SJCRH30 (cell line): ENCODE results near the gene UBAC2. TPM values are rescaled to one million over a fixed set of nuclear protein-coding genes. Genes with fewer than 3 reads are reported as not detected.

Source experiments
- DNase-seq, 2 experiments: peaks; one replicate each; pipeline ENCODE4 v3.0.0-alpha.2; 2015 to 2020
- H3K27ac ChIP-seq: fragments of 250-450 bp; sonication (Bioruptor Pico); 2 replicates; pipeline ENCODE4 v1.5.1; 2020; ENCODE audit warnings: mild to moderate bottlenecking, moderate library complexity
- H3K27me3 ChIP-seq: fragments of 250-450 bp; sonication (Bioruptor Pico); 2 replicates; pipeline ENCODE4 v1.5.1; 2020; ENCODE audit warnings: mild to moderate bottlenecking, moderate library complexity
- H3K36me3 ChIP-seq: fragments of 250-450 bp; sonication (Bioruptor Pico); 2 replicates; pipeline ENCODE4 v1.5.1; 2020; ENCODE audit warnings: mild to moderate bottlenecking, moderate library complexity
- H3K4me1 ChIP-seq: fragments of 250-450 bp; sonication (Bioruptor Pico); 2 replicates; pipeline ENCODE4 v1.5.1; 2020; ENCODE audit warnings: mild to moderate bottlenecking, moderate library complexity
- H3K4me3 ChIP-seq: fragments of 250-450 bp; sonication (Bioruptor Pico); 2 replicates; pipeline ENCODE4 v1.5.1; 2020; ENCODE audit warnings: mild to moderate bottlenecking, moderate library complexity
- H3K9me3 ChIP-seq: fragments of 250-450 bp; sonication (Bioruptor Pico); replicated peaks from 2 replicates; pipeline ENCODE4 v1.5.1; 2020; ENCODE audit warnings: mild to moderate bottlenecking, moderate library complexity
- total RNA-seq: library from RNA; depleted of rRNA; stranded (reverse); fragments of >200 nt; shearing (Covaris generic); gene quantifications from 2 replicates; pipeline ENCODE4 v1.2.3, GENCODE V29; 2014

UBAC2 gene
- total RNA-seq, 1 experiment from 2014 or later, result 55.6 TPM

DNA sequence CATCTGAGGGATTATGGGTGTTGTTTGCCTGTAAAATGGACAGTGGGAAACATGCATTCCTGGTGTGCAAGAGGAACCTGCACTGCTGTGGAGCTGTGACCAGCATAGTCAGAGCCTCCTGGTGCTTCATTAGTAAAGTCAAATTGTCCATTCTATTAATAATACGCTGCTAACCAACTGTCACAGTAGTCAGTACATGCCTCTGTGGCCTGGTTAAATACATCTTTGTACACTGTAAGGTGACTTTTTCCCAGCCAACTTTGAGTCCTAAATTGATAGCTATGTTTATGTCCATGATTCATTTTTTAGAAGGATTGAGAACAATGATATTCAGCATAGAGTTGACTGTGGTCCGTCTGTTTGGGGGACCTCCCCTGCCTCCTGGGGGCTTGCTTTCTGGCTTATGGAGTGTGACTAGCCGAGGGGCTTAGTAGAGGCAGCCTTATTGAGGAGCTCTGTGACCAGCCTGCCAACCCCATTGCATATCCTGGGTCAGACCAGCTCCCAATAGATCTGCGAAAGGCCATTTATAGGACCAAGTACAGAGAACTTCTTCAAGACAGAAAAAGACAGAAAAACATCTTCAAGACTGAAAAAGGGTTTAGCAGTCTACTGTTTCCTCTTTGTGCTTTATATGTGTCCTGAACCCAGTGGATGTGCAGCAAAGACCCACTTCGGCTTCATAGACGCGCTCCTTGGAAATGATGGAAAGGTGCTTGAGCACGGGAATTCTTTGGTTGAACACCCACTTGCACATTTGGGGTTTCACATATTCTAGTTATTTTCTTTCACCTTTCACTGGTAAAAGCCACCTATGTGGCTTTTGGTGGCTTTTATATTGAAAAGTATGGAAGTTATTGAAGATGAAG is 102.2 kb downstream of the UBAC2 start:
- no peaks in the 10 kb centered on the region for H3K27me3 ChIP-seq
- H3K4me1 ChIP-seq, result peaks cover 2% of the 10 kb centered on the region
- no peak overlapping the region for H3K27ac ChIP-seq
- no peak for DNase-seq
- H3K36me3 ChIP-seq, result no peaks in the 10 kb centered on the region
- no peak overlapping the region for H3K4me3 ChIP-seq
- H3K9me3 ChIP-seq, result no peaks in the 10 kb centered on the region

DNA sequence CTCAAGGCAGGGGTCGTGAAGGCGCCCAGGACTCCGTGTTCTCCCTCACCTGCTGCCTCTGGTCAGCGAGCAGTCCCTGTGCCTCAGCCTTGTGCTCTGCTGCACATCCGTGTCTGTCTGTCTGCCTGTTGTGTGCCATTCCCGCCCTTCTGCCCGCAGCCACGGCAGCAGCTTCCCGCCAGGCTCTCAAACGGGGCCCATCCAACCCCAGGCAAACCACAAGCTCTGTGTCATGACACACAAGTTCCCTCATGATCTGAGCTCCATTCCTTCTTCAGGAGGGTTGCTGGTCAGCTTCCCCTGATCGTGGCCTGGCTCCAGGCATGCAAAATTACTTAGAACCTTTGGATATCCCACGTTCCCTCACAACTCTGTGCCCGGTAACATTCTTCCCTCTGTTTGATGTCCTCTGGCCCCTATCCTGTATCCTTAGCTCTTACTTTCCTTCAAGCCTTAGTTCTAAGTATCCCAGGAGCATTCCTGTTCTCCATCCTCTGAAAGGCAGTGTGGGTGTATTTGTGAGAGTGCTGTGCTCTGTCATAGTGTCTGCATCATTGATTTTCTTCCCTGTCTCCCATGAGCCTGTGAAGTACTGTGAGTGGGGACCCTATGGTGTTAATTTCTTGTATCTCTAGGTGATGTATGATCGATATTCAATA is 103.3 kb downstream of the UBAC2 start:
- H3K4me3 ChIP-seq, result no peak overlapping the region
- no peaks in the 10 kb centered on the region for H3K27me3 ChIP-seq
- H3K9me3 ChIP-seq, result no peaks in the 10 kb centered on the region
- H3K27ac ChIP-seq, result no peak overlapping the region
- H3K36me3 ChIP-seq, result no peaks in the 10 kb centered on the region
- DNase-seq, result no peak
- peaks cover 2% of the 10 kb centered on the region for H3K4me1 ChIP-seq

DNA sequence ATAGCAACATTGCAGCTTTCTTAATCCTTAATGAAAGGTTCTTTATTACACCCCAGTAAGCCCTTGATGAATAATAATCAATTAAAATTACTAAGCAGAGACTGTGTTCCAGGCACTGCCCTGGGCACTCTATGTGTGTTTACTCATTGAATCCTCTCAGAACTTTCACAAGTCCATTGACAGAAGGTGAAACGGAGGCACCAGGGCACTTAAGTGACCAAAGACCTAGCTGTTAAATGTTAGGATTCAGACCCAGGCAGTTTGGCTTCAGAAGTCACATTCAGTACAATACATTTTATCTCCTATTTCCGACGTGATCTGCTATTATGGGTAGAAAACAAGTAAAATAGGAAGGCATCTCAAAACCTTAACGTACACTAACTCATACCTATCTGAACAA is 103.9 kb downstream of the UBAC2 start:
- H3K9me3 ChIP-seq, result no peaks in the 10 kb centered on the region
- H3K4me1 ChIP-seq, result peaks cover 2% of the 10 kb centered on the region
- H3K27me3 ChIP-seq, result no peaks in the 10 kb centered on the region
- no peaks in the 10 kb centered on the region for H3K36me3 ChIP-seq
- no peak overlapping the region for H3K27ac ChIP-seq
- H3K4me3 ChIP-seq, result no peak overlapping the region
- DNase-seq, result no peak

DNA sequence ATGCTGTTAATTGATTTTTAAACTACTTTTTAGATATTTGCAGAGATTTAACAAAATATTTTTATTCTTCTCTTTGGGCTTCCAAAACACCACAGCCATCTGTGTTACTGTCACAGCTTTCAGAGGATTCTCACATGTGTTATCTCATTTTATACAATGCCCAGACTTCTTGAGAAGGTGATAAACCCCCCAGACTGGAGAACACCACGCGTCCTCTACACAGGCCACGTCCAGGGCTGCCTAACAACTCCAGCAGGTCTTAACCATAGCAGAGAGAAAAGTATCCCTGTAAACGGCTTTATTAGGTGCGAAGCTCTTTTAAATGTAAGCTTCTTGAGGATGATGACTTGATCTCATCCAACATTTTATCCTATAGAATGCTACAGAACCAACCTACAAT is 104.5 kb downstream of the UBAC2 start:
- peaks cover 2% of the 10 kb centered on the region; the same call in 1 of the 2 replicates for H3K4me1 ChIP-seq
- H3K27ac ChIP-seq, result no peak overlapping the region
- no peak overlapping the region for H3K4me3 ChIP-seq
- no peak for DNase-seq
- no peaks in the 10 kb centered on the region for H3K9me3 ChIP-seq
- no peaks in the 10 kb centered on the region for H3K36me3 ChIP-seq
- no peaks in the 10 kb centered on the region for H3K27me3 ChIP-seq

DNA sequence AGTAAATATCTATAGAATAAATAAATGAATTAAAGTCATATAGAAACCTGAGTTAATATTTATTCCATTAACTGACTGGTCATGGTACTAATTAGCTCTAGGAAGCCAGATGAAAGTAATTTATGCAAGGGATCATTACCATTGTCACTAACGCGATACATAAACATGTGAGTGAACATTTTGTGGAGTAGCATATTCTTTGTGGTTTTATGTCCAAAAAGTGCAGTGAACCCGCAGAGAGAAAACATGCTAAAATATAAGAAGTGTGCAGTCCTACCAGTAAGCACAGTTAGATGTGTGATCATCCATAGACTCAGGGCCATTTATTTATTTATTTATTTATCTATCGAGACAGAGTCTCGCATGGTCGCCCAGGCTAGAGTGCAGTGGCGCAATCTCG is 104.9 kb downstream of the UBAC2 start:
- Histone ChIP-seq H3K4me3 (no peak overlapping the region), H3K36me3 (no peaks in the 10 kb centered on the region), H3K27me3 (no peaks in the 10 kb centered on the region), H3K4me1 (peaks cover 2% of the 10 kb centered on the region; the same call in 1 of the 2 replicates), H3K9me3 (no peaks in the 10 kb centered on the region), H3K27ac (no peak overlapping the region)
- DNase-seq, result no peak

DNA sequence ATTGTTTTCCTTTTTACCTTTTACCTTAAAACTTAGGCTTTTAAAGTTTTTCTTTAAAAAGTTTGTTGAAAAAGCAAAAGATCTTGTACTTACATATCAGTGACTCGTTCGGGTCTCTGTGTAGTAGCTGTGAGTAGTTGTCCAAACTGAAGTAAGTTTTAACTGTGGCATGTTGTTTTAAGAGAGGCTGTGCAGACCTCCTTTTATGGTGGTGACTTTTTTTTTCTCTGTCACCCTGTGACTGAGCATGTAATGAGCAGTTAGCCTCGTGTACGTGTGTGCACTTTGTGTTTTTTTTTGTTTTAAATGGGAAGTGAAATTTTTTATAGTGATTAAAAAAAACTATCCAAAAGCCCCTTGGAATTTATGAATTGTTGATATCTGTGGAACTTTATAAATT is 106.6 kb downstream of the UBAC2 start, which contains the start of gene GPR183:
Gene GPR183 (minus strand): TSS at position 153 of the 400 bp plus-strand sequence. CDS start 11,254 bp downstream, outside the sequence.
- Histone ChIP-seq H3K4me3 (no peak within 1 kb of the TSS), H3K9me3 (no peaks in the 10 kb centered on the region), H3K27ac (no peak within 1 kb of the TSS), H3K27me3 (no peaks in the 10 kb centered on the region), H3K4me1 (peaks cover 2% of the 10 kb centered on the region; the same call in 1 of the 2 replicates), H3K36me3 (no peaks in the 10 kb centered on the region)
- DNase-seq, result no peak

DNA sequence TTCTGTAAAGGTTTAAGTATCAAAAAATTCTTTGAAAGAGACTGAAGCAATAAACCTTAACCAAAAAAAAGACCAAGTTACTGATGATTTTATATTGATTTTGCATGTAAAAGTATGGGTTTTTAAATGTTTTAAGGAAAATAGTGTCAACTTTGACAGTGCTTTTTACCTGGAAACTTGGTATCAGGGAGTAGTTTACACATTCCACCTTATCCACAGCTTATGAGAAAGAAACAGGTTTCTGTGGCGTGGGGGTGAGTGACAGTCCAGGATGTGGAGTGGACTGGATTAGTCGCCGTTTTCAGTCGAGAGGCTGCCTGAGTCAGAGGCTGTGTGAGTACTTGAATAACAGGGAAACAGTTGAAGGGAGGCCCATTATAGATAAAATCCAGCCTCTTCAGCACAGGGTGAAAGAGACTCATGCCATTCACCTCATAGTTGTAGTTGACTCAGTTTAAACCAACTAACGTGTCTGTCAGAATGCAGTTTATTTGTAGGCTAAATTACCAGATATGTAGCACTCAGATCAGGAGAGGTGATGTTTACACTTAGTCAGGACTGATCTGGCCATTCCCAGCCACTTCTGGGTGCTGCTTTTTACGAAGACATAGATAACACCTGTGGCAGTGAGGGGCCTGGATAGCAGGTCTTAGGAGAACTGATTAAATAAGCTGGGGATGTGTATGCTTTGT is 107.1 kb downstream of the UBAC2 start:
- no peaks in the 10 kb centered on the region for H3K27me3 ChIP-seq
- H3K4me3 ChIP-seq, result no peak overlapping the region
- peaks cover 2% of the 10 kb centered on the region; the same call in 1 of the 2 replicates for H3K4me1 ChIP-seq
- peak; percentile 23 to 30 for DNase-seq
- no peaks in the 10 kb centered on the region for H3K36me3 ChIP-seq
- H3K9me3 ChIP-seq, result no peaks in the 10 kb centered on the region
- H3K27ac ChIP-seq, result no peak overlapping the region

DNA sequence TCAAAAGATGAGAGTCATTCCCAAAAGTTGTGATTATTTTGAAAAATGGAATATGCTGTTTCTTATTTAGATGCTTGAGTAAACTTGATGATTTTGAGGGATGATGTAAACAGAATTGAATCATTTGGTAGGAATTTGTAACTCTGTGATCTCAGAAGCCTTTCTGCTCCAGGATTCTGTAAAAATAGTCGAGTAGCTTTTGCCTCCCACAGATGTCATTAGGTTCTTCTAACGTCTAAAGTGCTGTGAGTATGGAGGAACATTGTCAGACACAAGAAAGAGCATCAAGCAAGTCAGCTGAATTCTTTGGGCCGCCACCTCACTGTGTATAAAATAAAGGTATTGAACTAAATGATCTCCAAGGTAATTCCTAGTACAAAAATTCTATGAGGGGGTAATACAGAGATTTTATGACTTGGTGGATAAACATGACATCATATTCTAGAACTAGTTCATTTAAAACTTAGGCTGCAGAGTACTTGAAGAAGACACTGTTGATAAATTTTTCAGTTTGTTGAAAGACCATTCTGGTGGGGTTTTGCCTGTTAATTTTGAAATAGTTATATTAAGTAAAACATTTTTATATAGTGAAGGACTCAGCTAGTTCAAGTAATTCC is 107.9 kb downstream of the UBAC2 start:
- Histone ChIP-seq H3K4me1 (peaks cover 2% of the 10 kb centered on the region; the same call in 1 of the 2 replicates), H3K27ac (no peak overlapping the region)
- DNase-seq, result no peak

DNA sequence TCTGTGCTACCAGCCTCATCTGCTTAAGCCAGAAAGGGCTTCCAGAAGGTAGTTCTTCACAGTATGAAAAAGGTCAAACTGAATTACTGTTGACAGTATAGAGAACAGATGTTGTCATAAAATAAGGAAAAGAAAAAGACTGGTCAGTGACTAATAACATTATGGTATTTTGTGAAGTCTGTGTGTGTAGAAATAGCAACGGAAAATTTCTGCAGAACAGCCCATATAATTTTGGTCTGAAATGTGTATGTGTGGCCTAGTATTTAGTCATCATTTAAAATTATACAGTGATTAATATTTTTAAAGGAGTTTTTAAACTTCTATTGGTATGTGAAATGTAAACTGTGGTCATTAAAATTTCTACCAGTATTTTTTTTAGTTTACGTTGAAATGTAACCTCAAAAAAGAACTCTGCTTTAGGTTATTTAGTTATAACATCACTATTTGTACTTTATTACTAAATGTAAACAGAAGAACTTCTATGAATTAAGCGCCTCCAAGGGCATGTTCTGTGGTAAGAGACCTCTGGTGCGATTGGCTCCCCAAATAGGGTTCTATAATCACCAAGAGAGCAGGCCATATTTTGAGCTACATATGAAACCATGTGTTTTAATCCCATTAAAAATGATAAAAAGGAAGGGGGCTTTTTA is 109.9 kb downstream of the UBAC2 start:
- no peak overlapping the region; the same call in 1 of the 2 replicates for H3K27ac ChIP-seq
- H3K4me1 ChIP-seq, result peaks cover 2% of the 10 kb centered on the region; the same call in 1 of the 2 replicates
- no peak for DNase-seq
- no peaks in the 10 kb centered on the region for H3K27me3 ChIP-seq
- H3K4me3 ChIP-seq, result no peak overlapping the region
- no peaks in the 10 kb centered on the region for H3K9me3 ChIP-seq
- no peaks in the 10 kb centered on the region for H3K36me3 ChIP-seq

More for the DNA sequence above, 107.9 kb downstream of the UBAC2 start:
- Histone ChIP-seq H3K27me3 (no peaks in the 10 kb centered on the region), H3K36me3 (no peaks in the 10 kb centered on the region), H3K4me3 (no peak overlapping the region), H3K9me3 (no peaks in the 10 kb centered on the region)

DNA sequence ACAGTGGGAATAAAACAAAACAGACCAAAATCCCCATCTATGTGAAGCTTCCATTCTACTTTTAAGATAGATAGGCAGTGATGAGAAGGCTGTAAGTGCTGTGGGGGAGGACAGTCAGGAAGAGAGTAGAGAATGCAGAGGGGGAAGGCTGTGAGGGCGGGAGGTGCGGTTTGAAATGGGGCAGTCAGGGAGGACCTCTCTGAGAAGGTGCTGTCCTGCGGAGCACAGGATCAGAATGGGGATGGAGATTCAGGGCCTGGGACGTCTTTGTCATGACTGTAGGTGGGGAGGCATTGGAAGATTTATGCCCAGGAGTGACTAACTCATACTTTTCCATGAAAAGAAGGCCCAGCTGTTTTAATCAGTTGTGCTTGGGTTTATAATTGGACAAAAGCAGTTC is 110.5 kb downstream of the UBAC2 start:
- no peak for DNase-seq
- H3K4me3 ChIP-seq, result no peak overlapping the region
- H3K27me3 ChIP-seq, result no peaks in the 10 kb centered on the region
- peaks cover 2% of the 10 kb centered on the region; the same call in 1 of the 2 replicates for H3K4me1 ChIP-seq
- H3K36me3 ChIP-seq, result no peaks in the 10 kb centered on the region
- no peaks in the 10 kb centered on the region for H3K9me3 ChIP-seq
- H3K27ac ChIP-seq, result no peak overlapping the region; the same call in 1 of the 2 replicates

DNA sequence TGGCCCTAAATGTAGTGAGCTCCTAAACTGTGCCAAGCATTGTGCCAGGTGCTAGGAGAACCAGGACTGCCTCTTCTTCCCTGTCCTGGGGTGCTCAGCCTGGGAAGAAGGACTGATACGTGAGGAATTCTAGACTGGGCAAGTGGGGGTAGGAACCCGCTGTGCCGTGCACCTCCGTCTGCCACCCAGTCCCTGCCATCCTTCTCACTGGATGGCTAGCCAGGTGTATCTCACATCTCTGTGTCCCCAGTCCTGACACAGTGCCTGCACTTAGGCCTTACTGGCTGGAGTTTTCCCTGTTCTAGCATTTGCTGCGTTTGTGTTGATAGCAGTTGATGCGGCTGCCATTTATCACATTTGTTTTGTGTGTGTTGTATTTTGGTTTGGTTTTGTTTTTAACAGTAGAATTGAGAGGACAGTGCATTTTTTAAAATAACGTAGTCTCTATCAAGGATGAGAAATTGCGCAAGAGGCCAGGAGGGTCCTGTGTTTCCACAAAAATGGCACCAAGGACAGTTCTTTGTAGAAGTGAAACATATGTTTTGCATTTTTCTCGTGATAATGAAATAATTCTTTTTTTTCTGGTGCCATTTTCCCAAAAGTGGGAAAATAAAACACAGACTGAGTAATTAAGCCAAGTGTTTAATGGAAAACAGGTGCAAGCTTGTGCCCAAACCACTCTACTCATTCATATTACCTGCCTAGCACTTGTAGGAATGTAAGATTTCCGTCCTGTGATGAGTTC is 111.3 kb downstream of the UBAC2 start:
- Histone ChIP-seq H3K4me1 (peaks cover 7% of the 10 kb centered on the region; the same call in 1 of the 2 replicates), H3K36me3 (no peaks in the 10 kb centered on the region), H3K27me3 (no peaks in the 10 kb centered on the region), H3K9me3 (no peaks in the 10 kb centered on the region), H3K4me3 (no peak overlapping the region), H3K27ac (no peak overlapping the region)
- no peak for DNase-seq

DNA sequence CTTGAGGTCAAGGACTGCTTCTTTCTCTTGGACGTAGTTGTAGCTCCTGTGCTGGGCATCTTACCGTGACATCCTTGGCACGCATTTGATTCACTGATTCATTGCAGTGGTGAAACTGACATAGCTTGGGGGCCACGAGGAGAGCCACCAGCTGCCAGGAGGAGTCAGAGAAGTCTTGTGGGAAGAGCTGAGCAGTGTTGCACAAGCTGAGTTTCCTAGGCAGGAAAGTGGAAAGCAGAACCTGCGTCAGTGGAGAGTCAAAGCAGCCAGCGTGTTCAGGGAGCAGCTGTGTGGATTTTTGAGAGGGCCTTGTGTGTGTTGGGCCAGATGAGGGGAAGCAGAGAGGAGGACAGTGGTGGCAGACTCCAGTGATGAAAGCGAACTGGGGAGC is 111.8 kb downstream of the UBAC2 start:
- no peak overlapping the region for H3K27ac ChIP-seq
- H3K4me1 ChIP-seq, result peaks cover 7% of the 10 kb centered on the region; the same call in 1 of the 2 replicates

DNA sequence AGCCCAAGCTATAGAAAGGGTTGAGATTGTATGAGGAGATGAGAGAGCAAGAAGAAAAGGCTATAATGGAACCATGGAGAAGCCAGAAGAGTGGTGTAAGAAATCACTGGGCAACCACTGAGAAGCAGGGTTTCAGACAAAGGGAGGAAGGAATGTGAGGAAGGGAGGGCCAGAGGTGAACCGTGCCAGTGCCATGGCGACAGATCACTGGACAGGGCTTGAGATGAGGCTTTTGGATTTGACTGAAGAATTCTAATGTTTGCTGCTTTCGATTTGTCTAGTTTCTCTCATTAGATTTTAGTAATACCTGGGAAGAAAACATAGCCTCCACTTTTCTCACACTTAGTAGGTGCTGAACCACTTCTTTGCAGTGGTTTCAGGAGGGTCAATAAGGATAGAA is 112.8 kb downstream of the UBAC2 start:
- Histone ChIP-seq H3K4me3 (no peak overlapping the region), H3K27me3 (no peaks in the 10 kb centered on the region), H3K36me3 (no peaks in the 10 kb centered on the region), H3K4me1 (peaks cover 5% of the 10 kb centered on the region; the same call in 1 of the 2 replicates), H3K27ac (no peak overlapping the region), H3K9me3 (no peaks in the 10 kb centered on the region)
- no peak for DNase-seq

More for the DNA sequence above, 111.8 kb downstream of the UBAC2 start:
- Histone ChIP-seq H3K27me3 (no peaks in the 10 kb centered on the region), H3K36me3 (no peaks in the 10 kb centered on the region), H3K9me3 (no peaks in the 10 kb centered on the region), H3K4me3 (no peak overlapping the region)
- no peak for DNase-seq
